Esophagus muscularis mucosa (tissue), 4 donors: ENCODE results near the gene GALNT14. TPM values are rescaled to one million over a fixed set of nuclear protein-coding genes. Genes with fewer than 3 reads are reported as not detected.

Source experiments
- DNase-seq: peaks from one replicate; pipeline ENCODE4 v3.0.0-alpha.2; 2017; ENCODE audit errors: extremely low spot score
- H3K27ac ChIP-seq, 4 donors: fragments of 200-600 bp; sonication (generic); replicated peaks in 1 of 4; 1 replicate in 3 of 4; 2 replicates in 1 of 4; pipeline ENCODE4 v1.5.1; 2016 to 2019; ENCODE audit warnings: mild to moderate bottlenecking in 1 of 4
- H3K27me3 ChIP-seq, 4 donors: fragments of 200-600 bp; sonication (generic); one replicate each; pipeline versions ENCODE4 v1.5.1 to v1.6.0; 2016 to 2019
- H3K36me3 ChIP-seq, 4 donors: fragments of 200-600 bp; sonication (generic); one replicate each; pipeline ENCODE4 v1.5.1; 2016 to 2019
- H3K4me1 ChIP-seq, 4 donors: fragments of 200-600 bp; sonication (generic); one replicate each; pipeline ENCODE4 v1.5.1; 2016 to 2019
- H3K4me3 ChIP-seq, 4 donors: fragments of 200-600 bp; sonication (generic); 1 replicate in 2 of 4; 2 replicates in 2 of 4; pipeline ENCODE4 v1.5.1; 2016 to 2019; ENCODE audit warnings: mild to moderate bottlenecking in 4 of 4, moderate library complexity in 1 of 4
- H3K9me3 ChIP-seq, 4 donors: fragments of 200-600 bp; sonication (generic); 1 replicate in 3 of 4; 2 replicates in 1 of 4; pipeline ENCODE4 v1.5.1; 2016 to 2019
- CTCF ChIP-seq, 3 experiments: fragments of 200-600 bp in 2 of 3; fragments of 450-650 bp in 1 of 3; sonication (generic) in 2 of 3; IDR thresholded peaks; one replicate each; pipeline ENCODE4 v1.5.1; 2017 to 2019; ENCODE audit warnings: antibody characterized with exemption in 3 of 3, mild to moderate bottlenecking in 2 of 3, moderate library complexity in 1 of 3
- EP300 ChIP-seq: sonication (generic); formaldehyde crosslinking; IDR thresholded peaks from one replicate; pipeline ENCODE4 v1.6.1; 2017; ENCODE audit warnings: antibody characterized with exemption
- POLR2A ChIP-seq: fragments of 450-650 bp; IDR thresholded peaks from one replicate; pipeline ENCODE4 v1.6.1; 2017; ENCODE audit warnings: antibody characterized with exemption, moderate library complexity, mild to moderate bottlenecking, low read depth
- POLR2AphosphoS5 ChIP-seq, 2 donors: sonication (generic); formaldehyde crosslinking; IDR thresholded peaks; one replicate each; pipeline ENCODE4 v1.6.1; 2017; ENCODE audit warnings: antibody characterized with exemption in 2 of 2
- whole genome bisulfite sequencing: methylation state at CpG from one replicate; pipeline ENCODE4 v1.1.5; 2018; 5-methylcytosine and 5-hydroxymethylcytosine counted together
- intact Hi-C: fragments of 100-400 bp; cut with DNase I; formaldehyde crosslinking; loops from one replicate; pipeline ENCODE4 v1.15.1; 2023
- total RNA-seq, 4 donors: library from RNA; depleted of rRNA; stranded (reverse); fragments of >200 nt; gene quantifications; one replicate each; pipeline versions ENCODE4 v1.1.0 to v1.2.1, GENCODE V29; 2016

The GALNT14 gene
- total RNA-seq, 4 donors from 2014 or later = 0.33 to 1.0 (median 0.80) TPM; not detected in 1

GRCh38 chr2:31170071-31170698, 31.9 kb upstream of the GALNT14 start:
- 3% methylated on average over 4 of the region's 4 CpGs for WGBS

GRCh38 chr2:31168291-31168690, 30.1 kb upstream of the GALNT14 start:
- Histone ChIP-seq H3K4me1 (no peaks in the 10 kb centered on the region), H3K9me3 (no peaks in the 10 kb centered on the region), H3K4me3 (no peak overlapping the region), H3K27ac (no peak overlapping the region), H3K27me3 (peaks cover 0 to 8% (median 0%) of the 10 kb centered on the region in 4 donors), H3K36me3 (no peaks in the 10 kb centered on the region)
- 94% methylated on average over 5 of the region's 6 CpGs for WGBS
- intact Hi-C loops = no loop called here
- TF ChIP-seq CTCF (IDR thresholded peaks at IDR 0.05) (no peak), POLR2AphosphoS5 (IDR thresholded peaks at IDR 0.05) (no peak), POLR2A (no peak), EP300 (no peak)
- DNase-seq = no peak

More at GRCh38 chr2:31170071-31170698, 31.9 kb upstream of the GALNT14 start:
- no peak overlapping the region for H3K4me3 ChIP-seq
- intact Hi-C loops = loop anchor here (2.0 to 10.0 kb wide), 2 partner anchors 165 to 455 kb away; no protein-coding TSS in a partner anchor
- TF ChIP-seq POLR2A (no peak), POLR2AphosphoS5 (IDR thresholded peaks at IDR 0.05) (no peak), CTCF (IDR thresholded peaks at IDR 0.05) (peak; percentile 79 to 96 (median 86))
- DNase-seq = no peak
- H3K36me3 ChIP-seq = no peaks in the 10 kb centered on the region
- no peaks in the 10 kb centered on the region for H3K9me3 ChIP-seq
- no peaks in the 10 kb centered on the region for H3K4me1 ChIP-seq
- peaks cover 0 to 3% (median 0%) of the 10 kb centered on the region in 4 donors for H3K27me3 ChIP-seq
- H3K27ac ChIP-seq = no peak overlapping the region

- Histone ChIP-seq H3K4me1 (no peaks in the 10 kb centered on the region), H3K9me3 (no peaks in the 10 kb centered on the region), H3K36me3 (no peaks in the 10 kb centered on the region), H3K27me3 (peaks cover 0 to 8% (median 0%) of the 10 kb centered on the region in 4 donors), H3K4me3 (no peak overlapping the region), H3K27ac (no peak overlapping the region)
- 89% methylated on average over 1 of the region's 1 CpG for WGBS
- TF ChIP-seq POLR2AphosphoS5 (IDR thresholded peaks at IDR 0.05) (no peak), POLR2A (no peak), EP300 (no peak), CTCF (IDR thresholded peaks at IDR 0.05) (no peak)
- intact Hi-C loops = no loop called here
- DNase-seq = no peak
Measured at GRCh38 chr2:31166925-31167324, 28.7 kb upstream of the GALNT14 start.

GRCh38 chr2:31163011-31163539, 24.8 kb upstream of the GALNT14 start:
- TF ChIP-seq POLR2A = no peak
- no peak for TF ChIP-seq POLR2AphosphoS5 (IDR thresholded peaks at IDR 0.05)
- no peak for TF ChIP-seq EP300
- TF ChIP-seq CTCF (IDR thresholded peaks at IDR 0.05) = no peak
- no peaks in the 10 kb centered on the region for H3K4me1 ChIP-seq
- no peaks in the 10 kb centered on the region for H3K36me3 ChIP-seq
- DNase-seq = no peak
- H3K9me3 ChIP-seq = no peaks in the 10 kb centered on the region
- H3K27ac ChIP-seq = no peak overlapping the region
- intact Hi-C loops = no loop called here
- H3K27me3 ChIP-seq = peaks cover 0 to 8% (median 0%) of the 10 kb centered on the region in 4 donors
- 59% methylated on average over 6 of the region's 6 CpGs for WGBS
- H3K4me3 ChIP-seq = no peak overlapping the region
